Measurements from ENCODE around the gene MTA3.
"Not testable (repeated sequence)": the region's sequence is repeated elsewhere in the genome, so short reads cannot be mapped to it uniquely, and the experiment has no call there.

The MTA3 gene

DNA sequence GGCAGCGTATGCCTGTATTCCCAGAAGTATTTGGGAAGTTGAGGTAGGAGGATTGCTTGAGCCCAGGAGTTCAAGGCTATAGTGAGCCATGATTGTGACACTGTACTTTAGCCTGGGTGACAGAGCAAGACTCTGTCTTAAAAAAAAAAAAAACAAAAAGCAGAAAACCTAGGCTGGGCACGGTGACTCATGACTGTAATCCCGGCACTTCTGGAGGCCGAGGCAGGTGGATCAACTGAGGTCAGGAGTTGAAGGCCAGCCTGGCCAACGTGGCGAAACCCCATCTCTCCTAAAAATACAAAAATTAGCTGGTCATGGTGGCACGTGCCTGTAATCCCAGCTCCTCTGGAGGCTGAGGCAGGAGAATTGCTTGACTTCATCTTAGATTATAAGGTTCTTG, 46.4 kb downstream of the MTA3 start:
- no peak overlapping the region for H3K4me3 ChIP-seq (ENCODE audit: low read depth in 1 of 2, low read length in 2 of 2)
- peaks cover 13% of the 10 kb centered on the region for H3K36me3 ChIP-seq (ENCODE audit: insufficient read depth, low read length)
- H3K4me1 ChIP-seq (ENCODE audit: insufficient read depth, low read length) = no peaks in the 10 kb centered on the region
- H3K9me3 ChIP-seq (ENCODE audit: low read length) = no peaks in the 10 kb centered on the region
- no peak overlapping the region for H3K27ac ChIP-seq (ENCODE audit: low read depth, low read length)
- no peak overlapping the region for H3K9ac ChIP-seq (ENCODE audit: low read length)
- no peaks in the 10 kb centered on the region for H3K27me3 ChIP-seq (ENCODE audit: control insufficient read depth in 1 of 2, insufficient read depth in 2 of 2, low read length in 2 of 2)

GRCh38 chr2:42618116-42618515, 49.7 kb downstream of the MTA3 start:
- Histone ChIP-seq H3K4me3 (ENCODE audit: low read depth in 1 of 2, low read length in 2 of 2) (no peak overlapping the region), H3K4me1 (ENCODE audit: insufficient read depth, low read length) (no peaks in the 10 kb centered on the region), H3K9me3 (ENCODE audit: low read length) (no peaks in the 10 kb centered on the region), H3K27ac (ENCODE audit: low read depth, low read length) (no peak overlapping the region), H3K27me3 (ENCODE audit: control insufficient read depth in 1 of 2, insufficient read depth in 2 of 2, low read length in 2 of 2) (no peaks in the 10 kb centered on the region), H3K9ac (ENCODE audit: low read length) (no peak overlapping the region), H3K36me3 (ENCODE audit: insufficient read depth, low read length) (peaks cover 7% of the 10 kb centered on the region)

DNA sequence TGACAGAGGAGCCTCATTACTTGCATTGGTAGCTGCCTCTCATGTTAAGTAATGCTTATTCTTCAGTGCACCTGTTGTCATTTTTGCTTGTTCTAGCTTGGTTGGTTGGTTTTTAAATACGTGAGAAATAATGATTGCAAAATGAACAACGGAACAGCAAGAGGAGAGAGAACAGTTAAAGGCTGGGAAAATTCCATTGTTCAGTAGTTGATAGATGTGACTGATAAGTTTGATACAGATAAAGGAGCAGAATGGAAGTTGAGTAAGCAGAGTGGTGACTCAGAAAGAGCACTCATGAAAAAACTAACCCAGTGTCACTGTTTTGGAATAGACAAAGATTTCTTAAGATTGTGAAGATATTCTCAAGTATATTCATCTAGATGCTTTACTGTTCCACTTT, 50.5 kb downstream of the MTA3 start:
- H3K4me1 ChIP-seq (ENCODE audit: insufficient read depth, low read length) = no peaks in the 10 kb centered on the region
- H3K27ac ChIP-seq (ENCODE audit: low read depth, low read length) = no peak overlapping the region
- no peak overlapping the region for H3K9ac ChIP-seq (ENCODE audit: low read length)
- H3K4me3 ChIP-seq (ENCODE audit: low read depth in 1 of 2, low read length in 2 of 2) = no peak overlapping the region
- H3K9me3 ChIP-seq (ENCODE audit: low read length) = no peaks in the 10 kb centered on the region
- H3K36me3 ChIP-seq (ENCODE audit: insufficient read depth, low read length) = peaks cover 7% of the 10 kb centered on the region
- H3K27me3 ChIP-seq (ENCODE audit: control insufficient read depth in 1 of 2, insufficient read depth in 2 of 2, low read length in 2 of 2) = no peaks in the 10 kb centered on the region

GRCh38 chr2:42621626-42622025, 53.2 kb downstream of the MTA3 start:
- H3K4me1 ChIP-seq (ENCODE audit: insufficient read depth, low read length); H3K9me3 ChIP-seq (ENCODE audit: low read length); H3K9ac ChIP-seq (ENCODE audit: low read length); H3K27me3 ChIP-seq (ENCODE audit: control insufficient read depth in 1 of 2, insufficient read depth in 2 of 2, low read length in 2 of 2); H3K36me3 ChIP-seq (ENCODE audit: insufficient read depth, low read length); H3K4me3 ChIP-seq (ENCODE audit: low read depth in 1 of 2, low read length in 2 of 2); H3K27ac ChIP-seq (ENCODE audit: low read depth, low read length): not testable (repeated sequence)

DNA sequence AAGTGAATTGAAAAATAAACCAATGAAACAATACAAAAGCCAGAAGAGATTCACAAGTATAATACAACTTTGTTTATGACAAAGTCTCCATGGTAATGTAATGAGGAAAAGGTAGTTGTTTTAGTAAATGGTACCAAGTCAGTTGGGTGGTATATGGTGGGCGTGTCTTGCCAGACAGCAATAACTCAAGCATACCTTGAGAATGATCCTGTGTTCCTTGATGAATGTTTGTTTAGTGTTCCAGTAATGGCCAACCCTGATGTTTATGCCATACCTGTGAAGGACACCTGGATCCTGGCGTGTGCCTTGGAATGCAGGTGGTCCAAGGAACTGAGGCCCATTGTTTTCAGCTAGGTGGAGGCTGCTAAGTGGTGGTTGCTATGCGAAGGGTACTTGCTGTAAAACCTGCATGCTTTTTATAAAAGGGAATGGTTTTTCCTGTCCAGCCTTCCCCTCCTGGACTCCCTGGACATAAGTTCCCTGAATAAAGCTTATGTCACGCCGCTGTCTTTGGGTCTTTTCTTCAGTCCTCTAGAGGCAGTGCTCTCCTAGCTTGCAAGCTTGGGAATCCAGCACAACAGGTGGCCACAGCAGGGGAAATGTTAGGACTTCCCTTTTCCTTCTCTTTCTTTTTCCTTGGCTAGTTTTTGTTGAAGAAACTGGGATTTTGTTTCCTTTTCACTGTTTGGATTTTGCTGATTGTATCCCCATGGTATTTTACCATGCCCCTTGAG, 54.7 kb downstream of the MTA3 start:
- H3K9me3 ChIP-seq (ENCODE audit: low read length) = no peaks in the 10 kb centered on the region
- peaks cover 7% of the 10 kb centered on the region for H3K36me3 ChIP-seq (ENCODE audit: insufficient read depth, low read length)
- H3K9ac ChIP-seq (ENCODE audit: low read length) = no peak overlapping the region
- no peak overlapping the region for H3K27ac ChIP-seq (ENCODE audit: low read depth, low read length)
- no peak overlapping the region for H3K4me3 ChIP-seq (ENCODE audit: low read depth in 1 of 2, low read length in 2 of 2)
- no peaks in the 10 kb centered on the region for H3K4me1 ChIP-seq (ENCODE audit: insufficient read depth, low read length)
- no peaks in the 10 kb centered on the region for H3K27me3 ChIP-seq (ENCODE audit: control insufficient read depth in 1 of 2, insufficient read depth in 2 of 2, low read length in 2 of 2)

DNA sequence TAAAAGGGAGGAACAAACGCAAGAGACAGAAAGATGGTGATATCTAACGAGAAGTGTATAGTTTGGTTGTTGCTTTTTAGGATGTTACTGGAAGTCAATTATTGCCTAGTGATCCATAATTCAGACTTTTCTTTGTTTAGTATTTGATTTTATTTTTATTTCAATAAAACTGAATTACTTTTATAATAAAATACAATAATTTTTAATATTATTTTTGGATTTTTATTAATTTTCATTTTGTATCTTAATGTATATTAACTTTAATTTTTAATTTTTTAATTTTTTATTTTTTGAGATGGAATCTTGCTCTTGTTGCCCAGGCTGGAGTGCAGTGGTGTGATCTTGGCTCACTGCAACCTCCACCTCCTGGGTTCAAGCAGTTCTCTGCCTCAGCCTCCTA, 55.6 kb downstream of the MTA3 start:
- Histone ChIP-seq H3K4me3 (ENCODE audit: low read depth in 1 of 2, low read length in 2 of 2) (no peak overlapping the region), H3K27ac (ENCODE audit: low read depth, low read length) (no peak overlapping the region), H3K36me3 (ENCODE audit: insufficient read depth, low read length) (peaks cover 7% of the 10 kb centered on the region)

GRCh38 chr2:42628024-42628423, 59.6 kb downstream of the MTA3 start:
- not testable (repeated sequence) for H3K9ac ChIP-seq (ENCODE audit: low read length); H3K4me1 ChIP-seq (ENCODE audit: insufficient read depth, low read length); H3K36me3 ChIP-seq (ENCODE audit: insufficient read depth, low read length); H3K27me3 ChIP-seq (ENCODE audit: control insufficient read depth in 1 of 2, insufficient read depth in 2 of 2, low read length in 2 of 2); H3K4me3 ChIP-seq (ENCODE audit: low read depth in 1 of 2, low read length in 2 of 2); H3K9me3 ChIP-seq (ENCODE audit: low read length); H3K27ac ChIP-seq (ENCODE audit: low read depth, low read length)

More for the DNA sequence above, 55.6 kb downstream of the MTA3 start:
- Histone ChIP-seq H3K27me3 (ENCODE audit: control insufficient read depth in 1 of 2, insufficient read depth in 2 of 2, low read length in 2 of 2) (no peaks in the 10 kb centered on the region), H3K9ac (ENCODE audit: low read length) (no peak overlapping the region), H3K4me1 (ENCODE audit: insufficient read depth, low read length) (no peaks in the 10 kb centered on the region), H3K9me3 (ENCODE audit: low read length) (no peaks in the 10 kb centered on the region)

- no peaks in the 10 kb centered on the region for H3K36me3 ChIP-seq (ENCODE audit: insufficient read depth, low read length)
- no peaks in the 10 kb centered on the region for H3K4me1 ChIP-seq (ENCODE audit: insufficient read depth, low read length)
- H3K4me3 ChIP-seq (ENCODE audit: low read depth in 1 of 2, low read length in 2 of 2) = no peak overlapping the region
- H3K27ac ChIP-seq (ENCODE audit: low read depth, low read length) = no peak overlapping the region
- no peaks in the 10 kb centered on the region for H3K27me3 ChIP-seq (ENCODE audit: control insufficient read depth in 1 of 2, insufficient read depth in 2 of 2, low read length in 2 of 2)
- no peak overlapping the region for H3K9ac ChIP-seq (ENCODE audit: low read length)
- H3K9me3 ChIP-seq (ENCODE audit: low read length) = no peaks in the 10 kb centered on the region
Measured at GRCh38 chr2:42636934-42637333, 68.5 kb downstream of the MTA3 start.

DNA sequence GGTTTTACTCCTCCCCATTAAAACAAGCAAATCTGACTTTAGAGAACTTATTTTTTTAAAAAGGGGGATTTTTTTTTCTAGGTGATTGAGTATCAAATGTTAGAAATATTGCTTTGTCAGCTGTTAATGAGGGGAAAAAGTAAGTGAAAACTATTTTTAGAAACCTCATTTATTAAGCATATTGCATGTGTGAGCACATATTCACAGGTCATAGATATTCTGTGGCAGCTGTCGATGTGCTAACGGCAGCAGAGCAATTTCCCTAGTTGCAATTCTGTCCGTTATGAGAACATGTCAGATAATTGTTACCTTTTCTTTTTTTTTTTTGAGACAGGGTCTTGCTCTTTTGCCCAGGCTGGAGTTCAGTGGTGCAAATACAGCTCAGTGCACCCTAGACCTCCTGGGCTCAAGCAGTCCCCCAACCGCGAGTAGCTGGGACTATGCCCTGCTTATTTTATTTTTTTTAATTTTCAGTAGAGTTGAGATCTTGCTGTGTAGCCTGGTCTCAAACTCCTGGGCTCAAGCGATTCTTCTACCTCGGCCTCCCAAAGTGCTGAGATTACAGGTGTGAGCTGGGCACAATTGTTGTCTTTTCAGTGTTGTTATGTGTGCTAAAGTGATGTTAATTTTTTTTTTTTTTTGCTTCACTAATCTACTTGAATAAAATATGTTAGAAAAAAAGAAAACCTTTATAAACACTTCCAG, 69.8 kb downstream of the MTA3 start:
- H3K9ac ChIP-seq (ENCODE audit: low read length) = no peak overlapping the region
- no peaks in the 10 kb centered on the region for H3K27me3 ChIP-seq (ENCODE audit: control insufficient read depth in 1 of 2, insufficient read depth in 2 of 2, low read length in 2 of 2)
- no peak overlapping the region for H3K4me3 ChIP-seq (ENCODE audit: low read depth in 1 of 2, low read length in 2 of 2)
- H3K4me1 ChIP-seq (ENCODE audit: insufficient read depth, low read length) = no peaks in the 10 kb centered on the region
- no peaks in the 10 kb centered on the region for H3K9me3 ChIP-seq (ENCODE audit: low read length)
- H3K27ac ChIP-seq (ENCODE audit: low read depth, low read length) = no peak overlapping the region
- H3K36me3 ChIP-seq (ENCODE audit: insufficient read depth, low read length) = no peaks in the 10 kb centered on the region

GRCh38 chr2:42639340-42640077, 71.1 kb downstream of the MTA3 start:
- H3K36me3 ChIP-seq (ENCODE audit: insufficient read depth, low read length) = no peaks in the 10 kb centered on the region
- H3K9me3 ChIP-seq (ENCODE audit: low read length) = no peaks in the 10 kb centered on the region
- no peak overlapping the region for H3K27ac ChIP-seq (ENCODE audit: low read depth, low read length)
- no peaks in the 10 kb centered on the region for H3K4me1 ChIP-seq (ENCODE audit: insufficient read depth, low read length)
- H3K4me3 ChIP-seq (ENCODE audit: low read depth in 1 of 2, low read length in 2 of 2) = no peak overlapping the region
- H3K9ac ChIP-seq (ENCODE audit: low read length) = no peak overlapping the region
- H3K27me3 ChIP-seq (ENCODE audit: control insufficient read depth in 1 of 2, insufficient read depth in 2 of 2, low read length in 2 of 2) = no peaks in the 10 kb centered on the region

GRCh38 chr2:42640261-42640660, 71.8 kb downstream of the MTA3 start:
- H3K4me1 ChIP-seq (ENCODE audit: insufficient read depth, low read length) = no peaks in the 10 kb centered on the region
- no peaks in the 10 kb centered on the region for H3K9me3 ChIP-seq (ENCODE audit: low read length)
- H3K27me3 ChIP-seq (ENCODE audit: control insufficient read depth in 1 of 2, insufficient read depth in 2 of 2, low read length in 2 of 2) = no peaks in the 10 kb centered on the region
- H3K4me3 ChIP-seq (ENCODE audit: low read depth in 1 of 2, low read length in 2 of 2) = no peak overlapping the region
- no peaks in the 10 kb centered on the region for H3K36me3 ChIP-seq (ENCODE audit: insufficient read depth, low read length)
- no peak overlapping the region for H3K9ac ChIP-seq (ENCODE audit: low read length)
- H3K27ac ChIP-seq (ENCODE audit: low read depth, low read length) = no peak overlapping the region
